Activated naive CD4-positive, alpha-beta T cell treated with anti-CD3 and anti-CD28 coated beads for 36 hours (primary cell): Measurements from ENCODE around the gene ADGRG6. TPM values are rescaled to one million over a fixed set of nuclear protein-coding genes. Genes with fewer than 3 reads are reported as not detected.

Experiments
- CTCF ChIA-PET: fragments of 350-600 bp; sonication (Branson Sonifier 250); formaldehyde crosslinking; loops from one replicate; lab custom pipeline; 2021; ENCODE audit warnings: antibody characterized with exemption; lab: Charles Lee
- DNase-seq: peaks from one replicate; pipeline ENCODE4 v3.0.0-alpha.2; 2020
- H3K27ac Mint-ChIP-seq: one replicate; pipeline ENCODE4 v1.8.0; 2021; ENCODE audit warnings: mild to moderate bottlenecking, mixed read lengths
- H3K27me3 Mint-ChIP-seq: one replicate; pipeline ENCODE4 v1.8.0; 2021; ENCODE audit warnings: low read depth, mixed read lengths
- H3K36me3 Mint-ChIP-seq: one replicate; pipeline ENCODE4 v1.8.0; 2021; ENCODE audit warnings: low read depth, mixed read lengths
- H3K4me1 Mint-ChIP-seq: one replicate; pipeline ENCODE4 v1.8.0; 2021; ENCODE audit warnings: low read depth, mixed read lengths
- H3K4me3 Mint-ChIP-seq: one replicate; pipeline ENCODE4 v1.8.0; 2021; ENCODE audit warnings: mild to moderate bottlenecking, moderate library complexity, mixed read lengths
- H3K9me3 Mint-ChIP-seq: one replicate; pipeline ENCODE4 v1.8.0; 2021; ENCODE audit warnings: mixed read lengths
- intact Hi-C: fragments of 100-400 bp; cut with micrococcal nuclease; formaldehyde crosslinking; loops from one replicate; pipeline ENCODE4 v1.15.1; 2023
- total RNA-seq, 2 experiments: library from RNA; stranded (reverse); gene quantifications; one replicate each; pipeline ENCODE4 v1.2.3, GENCODE V29; 2021

ADGRG6 gene
- total RNA-seq, result under 1 TPM; 0.69 to 0.86 TPM

DNA sequence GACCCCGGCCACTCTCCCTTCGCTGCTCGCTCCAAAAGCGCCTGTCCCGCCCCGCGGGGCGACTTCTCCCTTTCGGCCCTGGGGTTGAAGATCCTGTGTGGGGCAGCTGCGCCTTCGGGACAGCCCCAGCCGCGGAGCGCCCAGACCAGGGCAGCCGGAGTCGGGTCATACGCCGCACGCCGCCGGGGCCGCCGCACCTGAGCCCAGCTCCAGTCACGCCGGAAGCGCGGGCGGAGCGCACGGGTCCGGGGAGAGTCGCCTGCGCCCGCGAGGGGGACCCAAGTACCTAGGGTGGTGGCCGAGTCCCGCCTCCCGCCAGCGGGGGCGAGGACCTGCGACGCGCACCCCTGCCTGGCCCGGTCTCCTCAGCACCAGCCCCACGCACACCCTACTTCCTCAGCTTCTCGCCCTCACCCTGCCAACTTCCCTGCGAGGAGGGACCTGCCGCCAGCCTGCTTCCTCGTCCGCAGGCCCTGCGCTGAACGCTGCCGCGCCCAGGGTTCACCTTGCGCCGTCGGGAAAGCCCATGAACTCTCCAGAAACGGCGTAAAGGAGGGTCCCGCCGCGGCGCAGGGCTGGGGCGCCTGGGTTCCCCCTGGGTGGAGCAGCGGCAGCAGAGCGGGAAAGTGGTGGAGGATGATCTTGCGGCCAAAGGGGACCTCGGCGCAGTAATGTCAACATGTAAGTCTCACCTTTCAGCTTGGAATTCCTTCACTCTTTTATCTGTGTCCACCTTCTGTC lies at the start of gene ADGRG6:
TSS of gene ADGRG6 (plus strand) at position 357 of the 741 bp plus-strand sequence. CDS start at position 680, 323 bp downstream.
- intact Hi-C loops, result loop anchor here (1.0 to 2.0 kb wide), 2 partner anchors 87 to 155 kb away; partner anchors contain the start of genes NMBR and VTA1
- Mint-ChIP-seq H3K36me3 (no peaks in the 10 kb centered on the region), H3K9me3 (no peaks in the 10 kb centered on the region), H3K4me3 (peak within 1 kb of the TSS; percentile 82), H3K4me1 (peaks cover 3% of the 10 kb centered on the region), H3K27me3 (peaks cover 15% of the 10 kb centered on the region), H3K27ac (no peak within 1 kb of the TSS)
- peak; percentile 60 for DNase-seq
- CTCF ChIA-PET, result interaction anchor here (0.5 to 1.2 kb wide), 3 partner anchors 10 to 56 kb away, joined by 3 to 4 read pairs (median 3); no protein-coding TSS in a partner anchor

DNA sequence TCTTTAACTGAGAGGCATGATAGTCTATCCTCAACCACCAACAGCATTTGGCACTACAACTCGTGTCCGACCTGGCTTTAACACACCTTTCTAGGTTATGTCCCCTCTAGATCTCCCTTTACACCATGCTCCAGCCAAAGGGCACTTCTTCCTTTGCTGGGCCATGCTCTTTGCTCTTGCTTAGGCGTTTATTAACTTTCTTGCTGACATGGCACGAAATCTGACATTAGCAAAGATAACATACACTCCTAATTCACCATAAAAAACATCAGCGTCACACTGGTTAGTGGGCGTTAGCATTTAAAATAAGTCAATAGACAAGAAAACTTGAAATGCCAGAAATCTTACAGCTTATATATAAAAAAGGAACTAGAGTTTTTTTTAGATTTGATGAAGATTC lies 47.3 kb upstream of the ADGRG6 start:
- Mint-ChIP-seq H3K27me3 (no peaks in the 10 kb centered on the region), H3K4me3 (no peak overlapping the region), H3K9me3 (no peaks in the 10 kb centered on the region), H3K4me1 (no peaks in the 10 kb centered on the region), H3K27ac (no peak overlapping the region), H3K36me3 (no peaks in the 10 kb centered on the region)
- no peak for DNase-seq
- intact Hi-C loops, result no loop called here
- CTCF ChIA-PET, result interaction anchor here (0.7 kb wide), 1 partner anchor 134 kb away, joined by 4 read pairs; no protein-coding TSS in a partner anchor

DNA sequence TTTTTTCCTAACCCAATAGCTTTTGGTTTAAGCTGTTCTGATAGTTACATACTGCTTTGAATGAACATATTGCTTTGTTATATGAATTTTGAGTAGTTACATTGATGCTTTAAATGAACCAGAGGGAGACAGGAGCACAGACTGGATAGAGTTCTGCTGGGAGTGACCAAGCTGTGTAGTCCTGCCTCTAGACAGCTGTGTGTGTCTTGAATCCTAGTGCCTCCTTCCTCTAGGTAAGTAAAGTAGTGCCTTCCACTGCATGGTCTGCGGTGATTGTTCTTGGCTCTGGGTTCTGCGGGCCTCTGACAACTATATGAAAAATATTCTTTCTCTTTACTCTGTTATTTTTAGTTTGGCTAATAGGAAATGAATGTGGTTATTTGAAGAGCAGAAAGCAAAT lies 46.0 kb upstream of the ADGRG6 start:
- intact Hi-C loops, result no loop called here
- Mint-ChIP-seq H3K27me3 (no peaks in the 10 kb centered on the region), H3K9me3 (no peaks in the 10 kb centered on the region), H3K4me1 (no peaks in the 10 kb centered on the region), H3K27ac (no peak overlapping the region), H3K4me3 (no peak overlapping the region), H3K36me3 (no peaks in the 10 kb centered on the region)
- no peak for DNase-seq
- CTCF ChIA-PET, result interaction anchor here (0.6 to 0.7 kb wide), 2 partner anchors 22 to 47 kb away, joined by 4 to 5 read pairs; no protein-coding TSS in a partner anchor

DNA sequence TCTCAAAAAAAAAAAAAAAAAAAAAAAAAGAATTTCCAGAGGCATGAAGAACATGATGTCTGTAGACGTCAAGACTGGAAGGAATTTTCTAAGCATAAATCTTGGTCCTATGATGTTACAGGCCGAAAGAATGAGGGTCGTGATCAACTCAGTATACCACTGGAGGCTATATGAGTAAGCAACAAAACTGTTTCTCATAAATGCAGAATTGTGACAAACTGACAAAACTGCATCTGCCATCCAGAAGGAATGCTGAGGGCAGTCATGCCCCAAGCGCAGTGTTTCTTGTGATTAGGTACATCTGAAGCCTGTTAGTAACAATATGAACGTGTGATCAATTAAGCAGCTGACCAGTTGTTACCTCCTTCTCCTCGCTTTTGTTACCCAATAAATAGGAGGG lies 43.5 kb upstream of the ADGRG6 start:
- H3K9me3 Mint-ChIP-seq, result no peaks in the 10 kb centered on the region
- H3K4me3 Mint-ChIP-seq, result no peak overlapping the region
- H3K27ac Mint-ChIP-seq, result no peak overlapping the region
- intact Hi-C loops, result no loop called here
- no peaks in the 10 kb centered on the region for H3K27me3 Mint-ChIP-seq
- no peak for DNase-seq
- H3K36me3 Mint-ChIP-seq, result no peaks in the 10 kb centered on the region
- CTCF ChIA-PET, result no interaction called here
- H3K4me1 Mint-ChIP-seq, result no peaks in the 10 kb centered on the region

DNA sequence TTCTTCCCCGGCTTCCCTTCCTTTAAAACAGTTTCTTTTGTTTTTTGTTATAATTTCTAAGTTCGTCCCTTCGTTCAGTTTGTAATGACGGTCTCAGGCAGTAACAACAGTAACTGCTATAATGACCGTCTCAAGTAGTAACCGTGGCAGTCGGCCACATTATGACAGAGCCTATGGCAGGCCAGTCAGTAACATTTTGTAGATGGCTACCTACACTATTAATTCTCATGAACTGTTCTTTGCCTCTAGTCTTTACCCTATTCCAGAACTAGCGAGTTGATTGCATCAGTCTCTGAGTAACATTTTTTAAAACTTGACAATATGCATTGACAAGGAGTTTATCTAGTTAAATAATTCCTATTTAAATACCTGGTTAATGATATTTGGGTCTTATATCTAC lies 43.0 kb upstream of the ADGRG6 start:
- no peak for DNase-seq
- no peaks in the 10 kb centered on the region for H3K27me3 Mint-ChIP-seq
- no peaks in the 10 kb centered on the region for H3K4me1 Mint-ChIP-seq
- CTCF ChIA-PET, result no interaction called here
- no peak overlapping the region for H3K4me3 Mint-ChIP-seq
- no peaks in the 10 kb centered on the region for H3K9me3 Mint-ChIP-seq
- H3K27ac Mint-ChIP-seq, result no peak overlapping the region
- intact Hi-C loops, result no loop called here
- no peaks in the 10 kb centered on the region for H3K36me3 Mint-ChIP-seq

DNA sequence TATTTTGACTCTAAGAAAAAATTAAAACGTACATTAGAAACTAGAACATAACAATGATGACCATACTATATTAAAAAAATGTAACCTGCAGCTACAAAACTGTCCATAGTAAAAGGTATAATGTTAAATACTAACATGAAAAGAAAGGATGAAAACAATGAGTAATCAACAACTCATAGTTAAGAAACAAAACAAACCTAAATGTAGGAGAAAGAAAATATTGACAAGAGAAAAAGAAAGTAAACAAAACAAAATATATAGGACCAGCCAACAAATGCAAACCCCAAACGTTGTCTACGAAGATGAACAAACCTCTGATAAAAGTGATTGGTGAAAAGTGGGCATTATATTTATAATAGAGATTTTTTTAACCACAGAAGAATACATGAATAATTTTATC lies 41.1 kb upstream of the ADGRG6 start:
- no peaks in the 10 kb centered on the region for H3K9me3 Mint-ChIP-seq
- no peak overlapping the region for H3K4me3 Mint-ChIP-seq
- no peaks in the 10 kb centered on the region for H3K4me1 Mint-ChIP-seq
- no peaks in the 10 kb centered on the region for H3K27me3 Mint-ChIP-seq
- H3K36me3 Mint-ChIP-seq, result no peaks in the 10 kb centered on the region
- intact Hi-C loops, result no loop called here
- H3K27ac Mint-ChIP-seq, result no peak overlapping the region
- DNase-seq, result no peak
- CTCF ChIA-PET, result no interaction called here

DNA sequence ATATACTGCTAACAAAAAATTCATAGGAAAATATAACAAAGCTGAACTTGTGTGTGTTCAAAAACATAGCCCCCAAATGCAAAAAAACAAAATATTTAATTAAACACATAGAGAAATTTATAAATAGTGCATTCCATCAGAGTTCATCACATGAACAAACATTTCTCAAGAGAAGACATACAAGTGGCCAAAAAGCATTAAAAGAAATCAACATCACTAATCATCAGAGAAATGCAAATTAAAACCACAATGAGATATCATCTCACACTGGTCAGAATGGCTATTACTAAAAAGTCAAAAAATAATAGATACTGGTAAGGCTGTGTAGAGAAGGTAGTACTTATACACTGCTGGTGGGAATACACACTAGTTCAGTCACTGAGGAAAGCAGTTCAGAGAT lies 39.6 kb upstream of the ADGRG6 start:
- no peak overlapping the region for H3K4me3 Mint-ChIP-seq
- CTCF ChIA-PET, result no interaction called here
- no peak for DNase-seq
- intact Hi-C loops, result no loop called here
- no peaks in the 10 kb centered on the region for H3K36me3 Mint-ChIP-seq
- H3K4me1 Mint-ChIP-seq, result no peaks in the 10 kb centered on the region
- H3K27me3 Mint-ChIP-seq, result no peaks in the 10 kb centered on the region
- no peaks in the 10 kb centered on the region for H3K9me3 Mint-ChIP-seq
- H3K27ac Mint-ChIP-seq, result no peak overlapping the region

DNA sequence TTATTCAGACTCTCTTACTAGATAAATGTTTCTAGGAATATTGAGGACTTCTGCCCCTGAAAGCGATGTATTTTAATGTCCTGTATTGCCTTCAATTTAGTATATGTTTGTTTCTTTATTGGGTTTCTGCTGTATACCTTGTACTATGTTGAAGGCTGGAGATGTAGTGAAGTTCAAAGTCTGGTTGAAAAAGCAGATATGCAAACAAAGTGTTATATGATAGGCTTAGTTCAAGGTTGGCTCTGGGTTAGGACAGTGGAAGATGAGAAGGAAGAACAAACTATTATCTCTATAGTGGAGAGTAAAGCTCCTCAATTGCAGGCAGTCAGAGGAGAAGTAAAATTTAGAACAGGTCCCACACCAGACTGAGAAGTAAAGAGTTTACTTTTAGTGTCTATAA lies 36.3 kb upstream of the ADGRG6 start:
- Mint-ChIP-seq H3K36me3 (no peaks in the 10 kb centered on the region), H3K27ac (no peak overlapping the region), H3K27me3 (no peaks in the 10 kb centered on the region), H3K4me3 (no peak overlapping the region), H3K4me1 (no peaks in the 10 kb centered on the region), H3K9me3 (no peaks in the 10 kb centered on the region)
- DNase-seq, result no peak
- CTCF ChIA-PET, result interaction anchor here (1.1 kb wide), 1 partner anchor 14 kb away, joined by 3 read pairs; no protein-coding TSS in a partner anchor
- intact Hi-C loops, result no loop called here

DNA sequence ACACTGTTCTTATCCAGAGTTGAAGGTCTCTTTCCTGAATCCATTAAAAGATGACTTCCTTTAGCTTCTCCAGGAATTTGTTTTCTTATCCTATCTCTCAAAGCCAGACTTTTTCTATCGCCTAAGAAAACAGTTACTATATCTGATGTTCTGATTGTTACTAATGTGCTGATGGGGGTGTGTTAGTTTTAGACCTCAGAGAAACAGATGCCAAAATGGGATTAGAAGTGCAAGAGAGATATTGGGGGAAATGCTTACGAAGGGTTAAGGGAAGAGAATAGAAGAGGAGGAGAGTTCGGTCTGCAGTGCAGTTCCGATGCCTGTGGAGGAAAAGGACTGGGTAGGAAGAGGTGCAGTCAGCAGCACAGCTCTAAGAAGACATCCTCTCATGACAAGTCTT lies 35.7 kb upstream of the ADGRG6 start:
- CTCF ChIA-PET, result interaction anchor here (1.1 kb wide), 1 partner anchor 13 kb away, joined by 3 read pairs; no protein-coding TSS in a partner anchor
- no peaks in the 10 kb centered on the region for H3K9me3 Mint-ChIP-seq
- intact Hi-C loops, result no loop called here

DNA sequence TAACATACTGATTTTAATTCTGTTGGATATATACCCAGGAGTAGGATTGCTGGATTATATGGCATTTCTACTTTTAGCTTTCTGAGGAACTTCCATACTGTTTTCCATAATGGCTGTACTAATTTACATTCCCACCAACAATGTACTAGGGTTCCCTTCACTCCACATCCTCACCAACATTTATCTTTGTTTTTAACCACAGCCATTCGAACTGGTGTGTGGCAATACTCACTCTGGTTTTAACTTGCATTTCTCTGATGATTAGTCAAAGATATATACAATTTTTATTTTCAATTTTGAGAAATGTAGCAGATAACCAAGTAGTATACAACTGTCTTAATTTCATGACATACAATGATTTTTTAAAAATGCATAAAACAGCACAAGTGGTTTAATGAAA lies 30.3 kb upstream of the ADGRG6 start:
- intact Hi-C loops, result no loop called here
- no peak overlapping the region for H3K4me3 Mint-ChIP-seq
- DNase-seq, result no peak
- H3K27ac Mint-ChIP-seq, result no peak overlapping the region
- no peaks in the 10 kb centered on the region for H3K4me1 Mint-ChIP-seq
- H3K9me3 Mint-ChIP-seq, result no peaks in the 10 kb centered on the region
- no peaks in the 10 kb centered on the region for H3K36me3 Mint-ChIP-seq
- CTCF ChIA-PET, result no interaction called here
- no peaks in the 10 kb centered on the region for H3K27me3 Mint-ChIP-seq

More for the DNA sequence above, 35.7 kb upstream of the ADGRG6 start:
- Mint-ChIP-seq H3K36me3 (no peaks in the 10 kb centered on the region), H3K27ac (no peak overlapping the region), H3K27me3 (no peaks in the 10 kb centered on the region), H3K4me3 (no peak overlapping the region), H3K4me1 (no peaks in the 10 kb centered on the region)
- no peak for DNase-seq

DNA sequence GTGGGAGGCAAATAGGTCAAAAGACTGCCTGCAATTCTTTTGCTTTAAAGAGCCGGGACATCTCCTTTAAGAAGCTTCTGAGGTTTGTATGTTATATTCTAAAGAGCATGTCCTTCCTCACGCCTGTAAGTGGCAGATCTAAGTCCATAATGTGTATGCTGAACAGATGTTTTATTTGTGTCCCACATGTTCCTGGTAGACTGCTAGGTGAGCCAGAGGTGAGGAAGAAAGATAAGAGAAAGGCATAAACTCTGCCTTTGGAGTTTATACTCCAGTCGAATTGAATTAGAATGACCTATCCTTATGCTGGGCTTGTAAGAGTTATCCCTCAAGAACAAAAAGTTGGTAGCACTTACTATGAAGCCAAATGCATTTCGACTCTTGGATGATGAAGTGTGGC lies 27.2 kb upstream of the ADGRG6 start:
- H3K9me3 Mint-ChIP-seq, result no peaks in the 10 kb centered on the region
- H3K4me3 Mint-ChIP-seq, result no peak overlapping the region
- CTCF ChIA-PET, result no interaction called here
- DNase-seq, result no peak
- H3K27ac Mint-ChIP-seq, result no peak overlapping the region
- H3K27me3 Mint-ChIP-seq, result no peaks in the 10 kb centered on the region
- intact Hi-C loops, result no loop called here
- no peaks in the 10 kb centered on the region for H3K4me1 Mint-ChIP-seq
- no peaks in the 10 kb centered on the region for H3K36me3 Mint-ChIP-seq

DNA sequence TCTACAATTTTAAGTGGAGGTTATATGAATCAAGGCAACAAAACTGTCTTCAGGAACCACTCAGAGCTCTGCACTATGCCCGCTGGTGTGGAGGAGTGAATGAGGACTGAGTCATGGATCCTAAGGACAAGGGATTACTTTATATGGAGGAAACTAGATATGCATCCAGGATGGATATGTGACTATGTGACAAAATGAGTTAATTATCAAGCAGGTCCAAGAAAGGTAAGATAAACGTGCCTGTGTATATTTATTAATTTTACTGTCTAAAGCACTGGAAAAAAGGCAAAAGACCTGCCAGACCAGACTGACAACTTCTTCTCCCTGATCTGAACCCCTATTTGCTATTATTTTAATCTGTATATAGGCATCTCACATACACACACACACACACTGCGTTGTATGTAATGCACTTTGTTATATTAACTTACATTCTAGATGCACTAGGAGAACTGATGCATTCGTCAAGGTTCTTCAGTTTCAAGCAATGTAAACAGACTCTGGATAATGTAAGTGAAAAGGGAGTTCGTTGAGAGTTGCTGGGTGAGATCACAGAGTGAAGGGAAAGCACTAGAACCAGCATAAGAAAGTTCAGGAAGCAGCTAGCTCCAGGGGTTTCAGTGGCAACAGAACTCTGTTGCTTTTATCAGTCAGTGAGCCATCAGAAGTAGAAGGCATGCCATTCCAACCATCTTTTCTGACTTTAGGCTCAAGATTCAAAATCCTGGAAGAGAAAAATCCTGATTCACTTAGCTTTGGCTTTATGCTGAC lies 26.4 kb upstream of the ADGRG6 start:
- H3K27ac Mint-ChIP-seq, result no peak overlapping the region
- H3K36me3 Mint-ChIP-seq, result no peaks in the 10 kb centered on the region
- H3K27me3 Mint-ChIP-seq, result no peaks in the 10 kb centered on the region
- H3K4me3 Mint-ChIP-seq, result no peak overlapping the region
- no peak for DNase-seq
- H3K4me1 Mint-ChIP-seq, result no peaks in the 10 kb centered on the region
- intact Hi-C loops, result no loop called here
- CTCF ChIA-PET, result no interaction called here
- H3K9me3 Mint-ChIP-seq, result no peaks in the 10 kb centered on the region
